Activated gamma-delta T cell (primary cell): ENCODE results near the gene IL6.
"Not testable (repeated sequence)": the region's sequence is repeated elsewhere in the genome, so short reads cannot be mapped to it uniquely, and the experiment has no call there.

Source experiments
- DNase-seq: peaks from one replicate; lab custom pipeline; 2025; lab: John Stamatoyannopoulos, UW
- total RNA-seq, 2 donors: gene quantifications; one replicate each; lab custom pipeline; 2026; lab: John Stamatoyannopoulos, UW

IL6 gene
- total RNA-seq: 0 reads per million in 2 donors

- DNase-seq: peak; percentile 7
These were observed at the start of gene IL6 for GRCh38 chr7:22726907-22727713. TSS of gene IL6 (plus strand) at chr7:22727200. CDS start at chr7:22727263, 63 bp downstream.

GRCh38 chr7:22677263-22677662, 49.7 kb upstream of the IL6 start:
- not testable (repeated sequence) for DNase-seq

- no peak for DNase-seq
These were observed 49.3 kb upstream of the IL6 start for GRCh38 chr7:22677680-22678079.

- no peak for DNase-seq
These were observed 46.5 kb upstream of the IL6 start for GRCh38 chr7:22680482-22680911.

GRCh38 chr7:22681312-22681711, 45.7 kb upstream of the IL6 start:
- DNase-seq: no peak

GRCh38 chr7:22681852-22682657, 44.9 kb upstream of the IL6 start:
- DNase-seq: no peak

- no peak for DNase-seq
These were observed 43.6 kb upstream of the IL6 start for GRCh38 chr7:22683379-22683778.

GRCh38 chr7:22686620-22687019, 40.4 kb upstream of the IL6 start:
- no peak for DNase-seq

- no peak for DNase-seq
These were observed 38.9 kb upstream of the IL6 start for GRCh38 chr7:22688084-22688483.

- DNase-seq: not testable (repeated sequence)
These were observed 38.1 kb upstream of the IL6 start for GRCh38 chr7:22688934-22689333.

GRCh38 chr7:22694597-22695207, 32.3 kb upstream of the IL6 start:
- DNase-seq: no peak

- no peak for DNase-seq
These were observed 31.4 kb upstream of the IL6 start for GRCh38 chr7:22695476-22696132.

GRCh38 chr7:22696541-22697228, 30.3 kb upstream of the IL6 start:
- no peak for DNase-seq

- no peak for DNase-seq
These were observed 29.6 kb upstream of the IL6 start for GRCh38 chr7:22697322-22697859.

GRCh38 chr7:22697876-22698606, 29.0 kb upstream of the IL6 start:
- DNase-seq: no peak

- no peak for DNase-seq
These were observed 28.2 kb upstream of the IL6 start for GRCh38 chr7:22698767-22699166.

GRCh38 chr7:22700559-22701002, 26.4 kb upstream of the IL6 start:
- DNase-seq: no peak

GRCh38 chr7:22702516-22702915, 24.5 kb upstream of the IL6 start:
- no peak for DNase-seq

- not testable (repeated sequence) for DNase-seq
These were observed 23.7 kb upstream of the IL6 start for GRCh38 chr7:22703107-22703855.
